GM23338 (cell line): ENCODE measurements around the gene ZDHHC8. TPM values are rescaled to one million over a fixed set of nuclear protein-coding genes. Genes with fewer than 3 reads are reported as not detected.

Source experiments
- ATAC-seq: fragments of 200-7000 bp; cut with Tn5 transposase; 3 replicates; pipeline ENCODE4 v1.9.1; 2020
- DNase-seq: peaks from one replicate; pipeline ENCODE4 v3.0.0-alpha.2; 2015; ENCODE audit warnings: low spot score
- H2AFZ ChIP-seq: fragments of 200-600 bp; sonication (generic); 2 replicates; pipeline ENCODE4 v1.8.0; 2016; ENCODE audit warnings: antibody characterized with exemption, mild to moderate bottlenecking, moderate library complexity
- H3F3A ChIP-seq: fragments of 200-600 bp; sonication (generic); replicated peaks from 2 replicates; pipeline ENCODE4 v1.8.0; 2017; ENCODE audit warnings: antibody characterized with exemption, mixed run types, low read depth
- H3K27ac ChIP-seq: fragments of 200-600 bp; sonication (generic); 2 replicates; pipeline ENCODE4 v1.6.1; 2016; ENCODE audit warnings: low read depth
- H3K27me3 ChIP-seq: fragments of 200-600 bp; sonication (generic); 2 replicates; pipeline ENCODE4 v1.8.0; 2016; ENCODE audit warnings: mild to moderate bottlenecking, mixed run types, moderate library complexity; ENCODE audit not compliant: insufficient read depth
- H3K36me3 ChIP-seq: fragments of 200-600 bp; sonication (generic); 2 replicates; pipeline ENCODE4 v1.8.0; 2016; ENCODE audit warnings: mild to moderate bottlenecking; ENCODE audit not compliant: insufficient read depth
- H3K4me1 ChIP-seq: fragments of 200-600 bp; sonication (generic); 2 replicates; pipeline ENCODE4 v1.8.0; 2016; ENCODE audit warnings: mild to moderate bottlenecking, moderate library complexity; ENCODE audit not compliant: insufficient read depth
- H3K4me2 ChIP-seq: fragments of 200-600 bp; sonication (generic); 2 replicates; pipeline ENCODE4 v1.7.1; 2017; ENCODE audit warnings: mixed run types
- H3K4me3 ChIP-seq: fragments of 200-600 bp; sonication (generic); 2 replicates; pipeline ENCODE4 v1.6.1; 2016; ENCODE audit warnings: mixed run types
- H3K79me2 ChIP-seq: fragments of 200-600 bp; sonication (generic); replicated peaks from 2 replicates; pipeline ENCODE4 v1.8.0; 2017; ENCODE audit warnings: mild to moderate bottlenecking; ENCODE audit not compliant: insufficient read depth
- H3K9me2 ChIP-seq: fragments of 200-600 bp; sonication (generic); 2 replicates; pipeline ENCODE4 v1.8.0; 2017; ENCODE audit not compliant: insufficient read depth
- H4K20me1 ChIP-seq: fragments of 200-600 bp; sonication (generic); replicated peaks from 2 replicates; pipeline ENCODE4 v1.8.0; 2017; ENCODE audit warnings: mild to moderate bottlenecking; ENCODE audit not compliant: insufficient read depth
- H3K27ac Mint-ChIP-seq: 2 replicates; pipeline ENCODE4 v1.8.0; 2020; ENCODE audit warnings: inconsistent platforms, mild to moderate bottlenecking, moderate library complexity, mixed read lengths
- H3K27me3 Mint-ChIP-seq: 3 replicates; pipeline ENCODE4 v1.8.0; 2022; ENCODE audit warnings: low read depth, mild to moderate bottlenecking, moderate library complexity, mixed read lengths, inconsistent platforms; ENCODE audit not compliant: insufficient read depth, poor library complexity
- H3K36me3 Mint-ChIP-seq: 3 replicates; pipeline ENCODE4 v1.8.0; 2021; ENCODE audit warnings: low read depth, mild to moderate bottlenecking, inconsistent platforms, moderate library complexity, mixed read lengths
- H3K4me1 Mint-ChIP-seq: 3 replicates; pipeline ENCODE4 v1.8.0; 2020; ENCODE audit warnings: mild to moderate bottlenecking, inconsistent platforms, mixed read lengths
- H3K4me3 Mint-ChIP-seq: 3 replicates; pipeline ENCODE4 v1.8.0; 2021; ENCODE audit warnings: moderate library complexity, mild to moderate bottlenecking, inconsistent platforms, mixed read lengths
- H3K9me3 Mint-ChIP-seq: 3 replicates; pipeline ENCODE4 v1.8.0; 2020; ENCODE audit warnings: moderate library complexity, mild to moderate bottlenecking, inconsistent platforms, mixed read lengths
- CREB1 ChIP-seq: fragments of 250-450 bp; sonication (Bioruptor Pico); IDR thresholded peaks from 2 replicates; pipeline ENCODE4 v1.5.0; 2020; ENCODE audit warnings: low read depth, mild to moderate bottlenecking, moderate library complexity
- EZH2 ChIP-seq: fragments of 200-600 bp; sonication (generic); IDR thresholded peaks from one replicate; pipeline ENCODE4 v1.8.0; 2017; ENCODE audit warnings: antibody characterized with exemption, mild to moderate bottlenecking, low read depth; ENCODE audit not compliant: unreplicated experiment
- EZH2phosphoT487 ChIP-seq: fragments of 200-600 bp; sonication (generic); IDR thresholded peaks from one replicate; pipeline ENCODE4 v1.8.1; 2018; ENCODE audit warnings: antibody characterized with exemption; ENCODE audit not compliant: unreplicated experiment
- JUNB ChIP-seq: IDR thresholded peaks from one replicate; pipeline ENCODE4 v1.6.1; 2016; ENCODE audit warnings: antibody characterized with exemption; ENCODE audit not compliant: unreplicated experiment
- NANOG ChIP-seq: IDR thresholded peaks from 2 replicates; pipeline ENCODE4 v1.6.1; 2016; ENCODE audit warnings: antibody characterized with exemption, borderline replicate concordance
- POLR2AphosphoS5 ChIP-seq: IDR thresholded peaks from 2 replicates; pipeline ENCODE4 v1.6.1; 2016; ENCODE audit warnings: antibody characterized with exemption, low read depth
- REST ChIP-seq: IDR thresholded peaks from one replicate; pipeline ENCODE4 v1.6.1; 2018; ENCODE audit warnings: antibody characterized with exemption; ENCODE audit not compliant: unreplicated experiment
- STAT1 ChIP-seq: IDR thresholded peaks from one replicate; pipeline ENCODE4 v1.6.1; 2016; ENCODE audit warnings: antibody characterized with exemption; ENCODE audit not compliant: unreplicated experiment
- ZNF114 ChIP-seq: fragments of 250-450 bp; sonication (Bioruptor Pico); IDR thresholded peaks from 2 replicates; pipeline ENCODE4 v1.5.0; 2020; ENCODE audit warnings: mild to moderate bottlenecking, moderate library complexity
- ZNF462 ChIP-seq: fragments of 250-450 bp; sonication (Bioruptor Pico); IDR thresholded peaks from 2 replicates; pipeline ENCODE4 v1.5.0; 2020; ENCODE audit warnings: mild to moderate bottlenecking, moderate library complexity
- polyA plus RNA-seq: library from polyadenylated mRNA; unstranded; fragments of >200 nt; fragmentation: Nextera tagmentation; extraction: Ambion mirVana; gene quantifications from 2 replicates; pipeline ENCODE4 v1.2.1, GENCODE V29; 2016
- total RNA-seq: library from RNA; depleted of rRNA; stranded (reverse); fragments of >200 nt; shearing (Covaris generic); gene quantifications from 2 replicates; pipeline ENCODE4 v1.2.3, GENCODE V29; 2014
- TF ChIP-seq, protein P1 (sequence below): IDR thresholded peaks from 2 replicates; pipeline ENCODE4 v1.6.1; 2016; ENCODE audit warnings: antibody characterized with exemption

The ZDHHC8 gene
- total and polyA plus RNA-seq, 2 experiments from 2014 or later, result 13.7 to 47.6 TPM

DNA sequence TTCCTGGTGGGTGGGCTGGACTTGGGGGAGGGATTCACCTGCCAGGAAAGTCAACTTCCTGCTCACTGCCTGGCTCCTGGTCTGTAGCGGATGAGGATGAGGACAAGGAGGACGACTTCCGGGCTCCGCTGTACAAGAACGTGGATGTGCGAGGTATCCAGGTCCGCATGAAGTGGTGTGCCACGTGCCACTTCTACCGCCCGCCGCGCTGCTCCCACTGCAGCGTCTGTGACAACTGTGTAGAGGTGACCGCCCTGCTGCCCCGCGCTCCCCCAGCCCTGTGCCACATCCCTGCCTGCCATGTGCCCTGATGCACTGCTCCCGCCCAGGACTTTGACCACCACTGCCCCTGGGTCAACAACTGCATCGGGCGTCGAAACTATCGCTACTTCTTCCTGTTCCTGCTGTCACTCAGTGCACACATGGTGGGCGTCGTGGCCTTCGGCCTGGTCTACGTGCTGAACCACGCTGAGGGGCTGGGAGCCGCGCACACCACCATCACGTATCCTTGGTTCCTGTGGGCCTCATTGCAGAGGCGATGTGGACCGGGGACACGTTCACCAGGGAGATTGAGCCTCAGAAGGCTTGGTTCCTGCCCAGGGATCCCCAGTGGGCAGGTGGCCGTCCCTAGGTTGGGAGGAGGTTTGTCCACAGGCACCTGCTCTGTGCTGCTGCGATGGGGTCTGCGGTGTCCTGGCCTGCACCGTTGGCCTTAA, 7.9 kb downstream of the ZDHHC8 start:
- Histone ChIP-seq H3K4me2 (no peak overlapping the region), H2AFZ (no peak overlapping the region), H3F3A (no peaks in the 10 kb centered on the region), H3K4me1 (no peaks in the 10 kb centered on the region), H3K27me3 (no peaks in the 10 kb centered on the region), H3K79me2 (peaks cover 19% of the 10 kb centered on the region), H3K36me3 (no peaks in the 10 kb centered on the region), H3K4me3 (no peak overlapping the region), H3K9me2 (no peaks in the 10 kb centered on the region), H3K27ac (no peak overlapping the region), H4K20me1 (no peaks in the 10 kb centered on the region; the same call in 1 of the 2 replicates)
- Mint-ChIP-seq H3K9me3 (no peaks in the 10 kb centered on the region), H3K27ac (no peak overlapping the region), H3K4me1 (no peaks in the 10 kb centered on the region), H3K4me3 (no peak overlapping the region), H3K27me3 (peaks cover 7% of the 10 kb centered on the region), H3K36me3 (no peaks in the 10 kb centered on the region)
- DNase-seq (no peak), ATAC-seq (no peak)
- no peak for TF ChIP-seq POLR2AphosphoS5

DNA sequence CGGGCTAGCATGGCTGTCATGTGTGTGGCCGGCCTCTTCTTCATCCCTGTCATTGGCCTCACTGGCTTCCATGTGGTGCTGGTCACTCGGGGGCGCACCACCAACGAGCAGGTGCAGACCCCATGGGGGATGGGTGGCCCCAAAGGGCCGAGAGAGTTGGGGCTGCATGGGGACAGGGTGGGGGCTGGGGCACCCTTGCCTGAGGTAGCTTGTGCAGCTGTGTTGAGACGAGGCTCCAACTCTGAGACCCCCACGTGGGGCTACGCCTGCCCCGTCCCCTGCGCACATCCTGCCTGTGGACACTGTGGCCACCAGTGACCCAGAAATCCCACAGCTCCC, 8.5 kb downstream of the ZDHHC8 start:
- Histone ChIP-seq H3K4me3 (no peak overlapping the region), H3K27ac (no peak overlapping the region), H3K9me2 (no peaks in the 10 kb centered on the region), H3F3A (no peaks in the 10 kb centered on the region), H3K4me1 (no peaks in the 10 kb centered on the region), H2AFZ (no peak overlapping the region), H3K79me2 (peaks cover 14% of the 10 kb centered on the region; the same call in 1 of the 2 replicates), H3K36me3 (no peaks in the 10 kb centered on the region), H3K4me2 (no peak overlapping the region), H3K27me3 (no peaks in the 10 kb centered on the region), H4K20me1 (no peaks in the 10 kb centered on the region; the same call in 1 of the 2 replicates)
- TF ChIP-seq JUNB (no peak), EZH2phosphoT487 (no peak), NANOG (no peak), CREB1 (no peak), EZH2 (no peak), POLR2AphosphoS5 (no peak), STAT1 (no peak), REST (no peak), ZNF114 (no peak), ZNF462 (no peak)
- TF ChIP-seq, protein P1, sequence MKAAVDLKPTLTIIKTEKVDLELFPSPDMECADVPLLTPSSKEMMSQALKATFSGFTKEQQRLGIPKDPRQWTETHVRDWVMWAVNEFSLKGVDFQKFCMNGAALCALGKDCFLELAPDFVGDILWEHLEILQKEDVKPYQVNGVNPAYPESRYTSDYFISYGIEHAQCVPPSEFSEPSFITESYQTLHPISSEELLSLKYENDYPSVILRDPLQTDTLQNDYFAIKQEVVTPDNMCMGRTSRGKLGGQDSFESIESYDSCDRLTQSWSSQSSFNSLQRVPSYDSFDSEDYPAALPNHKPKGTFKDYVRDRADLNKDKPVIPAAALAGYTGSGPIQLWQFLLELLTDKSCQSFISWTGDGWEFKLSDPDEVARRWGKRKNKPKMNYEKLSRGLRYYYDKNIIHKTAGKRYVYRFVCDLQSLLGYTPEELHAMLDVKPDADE, result no peak
- no peak overlapping the region for H3K4me3 Mint-ChIP-seq
- H3K27me3 Mint-ChIP-seq, result peaks cover 7% of the 10 kb centered on the region
- H3K9me3 Mint-ChIP-seq, result no peaks in the 10 kb centered on the region
- DNase-seq, result no peak
- no peak for ATAC-seq
- H3K27ac Mint-ChIP-seq, result no peak overlapping the region
- no peaks in the 10 kb centered on the region for H3K36me3 Mint-ChIP-seq
- H3K4me1 Mint-ChIP-seq, result no peaks in the 10 kb centered on the region
